Bronchial epithelial cell (primary cell): ENCODE results near the gene TMEM135. TPM values are rescaled to one million over a fixed set of nuclear protein-coding genes. Genes with fewer than 3 reads are reported as not detected.

Experiments used
- DNase-seq: peaks from one replicate; pipeline ENCODE4 v3.0.0-alpha.2; 2010; ENCODE audit warnings: low read depth
- FAIRE-seq: peaks from 2 replicates; lab custom pipeline; 2011; peaks lifted over from hg19 to GRCh38; lab: Jason Lieb, UNC
- H3K27me3 ChIP-seq: 2 replicates; pipeline ENCODE4 v1.5.1; 2011; ENCODE audit warnings: low read length; ENCODE audit not compliant: control insufficient read depth, insufficient read depth
- H3K36me3 ChIP-seq: 2 replicates; pipeline ENCODE4 v1.5.1; 2011; ENCODE audit warnings: low read length; ENCODE audit not compliant: control insufficient read depth, insufficient read depth
- H3K4me3 ChIP-seq: 2 replicates; pipeline ENCODE4 v1.5.1; 2011; ENCODE audit warnings: mild to moderate bottlenecking, low read depth, low read length, control low read depth
- CTCF ChIP-seq: IDR thresholded peaks from 2 replicates; pipeline ENCODE4 v1.5.1; 2011; ENCODE audit warnings: mild to moderate bottlenecking, moderate library complexity, low read length, control low read depth, inconsistent platforms; ENCODE audit not compliant: insufficient read depth, severe bottlenecking
- total RNA-seq: library from RNA; depleted of rRNA; stranded (reverse); fragments of >200 nt; gene quantifications from 2 replicates; pipeline ENCODE4 v1.2.1, GENCODE V29; 2014

Gene TMEM135
- total RNA-seq, 1 donor from 2014 or later: 6.8 TPM

- peaks cover 2% of the 10 kb centered on the region for H3K36me3 ChIP-seq
- no peak for TF ChIP-seq CTCF
- DNase-seq (no peak), FAIRE-seq (no peak)
- H3K27me3 ChIP-seq: no peaks in the 10 kb centered on the region
- no peak overlapping the region for H3K4me3 ChIP-seq
These were observed 35.1 kb downstream of the TMEM135 start for GRCh38 chr11:87072787-87073186.

GRCh38 chr11:87076260-87076783 is 38.6 kb downstream of the TMEM135 start:
- no peaks in the 10 kb centered on the region for H3K27me3 ChIP-seq
- no peak overlapping the region for H3K4me3 ChIP-seq
- peaks cover 2% of the 10 kb centered on the region for H3K36me3 ChIP-seq
- no peak for TF ChIP-seq CTCF
- DNase-seq (no peak), FAIRE-seq (no peak)

GRCh38 chr11:87076874-87077429 is 39.2 kb downstream of the TMEM135 start:
- Histone ChIP-seq H3K4me3 (no peak overlapping the region), H3K27me3 (no peaks in the 10 kb centered on the region), H3K36me3 (peaks cover 2% of the 10 kb centered on the region)
- FAIRE-seq (no peak), DNase-seq (no peak)
- no peak for TF ChIP-seq CTCF

- H3K4me3 ChIP-seq: no peak overlapping the region
- no peak for TF ChIP-seq CTCF
- peaks cover 2% of the 10 kb centered on the region for H3K36me3 ChIP-seq
- H3K27me3 ChIP-seq: no peaks in the 10 kb centered on the region
- DNase-seq (no peak), FAIRE-seq (no peak)
These were observed 43.6 kb downstream of the TMEM135 start for GRCh38 chr11:87081358-87081757.

GRCh38 chr11:87082590-87082989 is 44.9 kb downstream of the TMEM135 start:
- DNase-seq (no peak), FAIRE-seq (no peak)
- no peak for TF ChIP-seq CTCF

GRCh38 chr11:87083029-87083428 is 45.3 kb downstream of the TMEM135 start:
- TF ChIP-seq CTCF: no peak
- no peak for DNase-seq
- no peaks in the 10 kb centered on the region for H3K27me3 ChIP-seq
- no peak overlapping the region for H3K4me3 ChIP-seq
- no peaks in the 10 kb centered on the region for H3K36me3 ChIP-seq
- FAIRE-seq: no peak

More at GRCh38 chr11:87082590-87082989, 44.9 kb downstream of the TMEM135 start:
- Histone ChIP-seq H3K4me3 (no peak overlapping the region), H3K27me3 (no peaks in the 10 kb centered on the region), H3K36me3 (no peaks in the 10 kb centered on the region)
